Activated T-cell treated with anti-CD3 and anti-CD28 coated beads for 24 hours (primary cell): Measurements from ENCODE around the gene THUMPD2.

Source experiments
- DNase-seq: peaks from one replicate; pipeline ENCODE4 v3.0.0-alpha.2; 2020; ENCODE audit warnings: low read depth

The THUMPD2 gene

DNA sequence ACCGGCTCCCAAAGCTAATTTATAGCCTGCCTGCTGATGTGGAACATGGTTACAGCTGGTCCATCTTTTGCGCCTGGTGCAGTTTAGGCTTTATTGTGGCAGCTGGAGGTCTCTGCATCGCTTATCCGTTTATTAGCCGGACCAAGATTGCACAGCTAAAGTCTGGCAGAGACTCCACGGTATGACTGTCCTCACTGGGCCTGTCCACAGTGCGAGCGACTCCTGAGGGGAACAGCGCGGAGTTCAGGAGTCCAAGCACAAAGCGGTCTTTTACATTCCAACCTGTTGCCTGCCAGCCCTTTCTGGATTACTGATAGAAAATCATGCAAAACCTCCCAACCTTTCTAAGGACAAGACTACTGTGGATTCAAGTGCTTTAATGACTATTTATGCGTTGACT, 62.0 kb downstream of the THUMPD2 start:
- DNase-seq: no peak

DNA sequence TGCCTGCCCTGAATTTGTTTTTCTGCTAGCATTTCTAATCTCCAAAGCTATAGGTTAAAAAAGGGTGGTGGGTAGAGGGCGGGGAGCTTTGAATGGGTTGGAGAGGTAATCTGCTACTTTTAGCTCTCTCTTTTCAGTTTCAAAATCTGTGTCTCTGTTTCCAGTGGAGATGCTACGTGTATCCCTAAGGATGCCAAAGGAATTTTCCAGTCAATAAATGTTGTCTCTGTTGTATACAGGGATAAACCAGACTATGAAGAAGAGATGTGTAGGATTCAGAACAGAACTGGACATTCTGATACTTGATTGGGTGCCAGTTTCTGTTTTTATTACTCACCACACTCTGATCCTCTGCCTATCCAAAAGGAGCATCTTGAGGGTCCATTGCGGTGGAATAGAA, 63.2 kb downstream of the THUMPD2 start:
- no peak for DNase-seq

DNA sequence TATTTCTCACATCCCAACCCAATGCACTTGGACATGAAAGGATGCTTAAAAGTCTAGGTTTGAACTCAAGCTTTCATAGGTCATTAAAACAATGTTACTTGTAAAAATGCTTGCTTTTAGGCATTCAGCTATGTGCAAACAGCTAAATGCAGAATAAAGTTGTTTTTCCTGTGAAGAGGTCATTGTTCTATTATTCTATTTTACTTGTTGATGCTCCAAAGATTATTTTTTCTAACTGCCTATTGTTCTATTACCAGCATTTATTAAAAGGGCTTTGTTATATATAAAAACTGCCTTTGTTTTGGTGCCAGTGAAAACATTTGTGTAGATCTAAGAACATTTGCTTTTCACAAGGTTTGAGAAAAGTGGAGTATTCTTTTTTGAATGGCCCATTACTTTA, 64.0 kb downstream of the THUMPD2 start:
- no peak for DNase-seq

DNA sequence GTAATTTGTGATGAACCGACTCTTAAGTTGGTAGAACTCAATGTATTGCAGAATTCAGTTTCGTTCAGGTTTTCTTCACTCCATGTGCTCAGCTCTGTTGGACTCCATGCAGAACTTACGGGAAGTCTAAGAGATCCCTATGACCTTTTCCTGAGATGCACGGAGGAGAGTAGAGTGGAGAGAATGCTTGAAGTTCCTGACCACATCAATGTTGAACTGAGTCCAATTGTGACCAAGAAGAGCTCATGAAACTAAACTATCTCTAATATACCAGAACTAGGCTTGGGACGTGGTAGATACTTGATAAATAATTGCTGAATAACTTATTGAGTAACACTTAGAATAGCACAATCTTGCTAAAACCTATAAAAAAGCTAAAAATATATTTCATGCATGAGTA, 66.1 kb downstream of the THUMPD2 start:
- no peak for DNase-seq

DNA sequence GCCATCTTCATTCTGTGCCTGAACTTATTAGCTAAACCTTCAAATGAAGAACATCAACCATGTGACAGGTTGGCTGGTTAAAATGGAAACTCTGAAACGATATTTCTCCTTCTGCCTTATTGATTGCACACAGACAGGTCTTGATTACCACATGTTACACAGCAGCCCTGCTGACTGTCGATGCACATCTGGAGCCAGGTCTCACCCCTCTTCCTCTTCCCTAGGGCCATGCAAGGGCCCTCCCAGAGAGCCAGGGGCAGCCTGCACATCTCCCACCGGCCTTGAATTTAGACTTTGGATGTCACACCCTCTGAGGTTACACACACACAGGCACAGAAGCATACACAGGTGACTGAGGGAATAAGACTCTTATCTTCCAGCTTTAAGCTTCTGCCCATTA, 68.3 kb downstream of the THUMPD2 start:
- no peak for DNase-seq

DNA sequence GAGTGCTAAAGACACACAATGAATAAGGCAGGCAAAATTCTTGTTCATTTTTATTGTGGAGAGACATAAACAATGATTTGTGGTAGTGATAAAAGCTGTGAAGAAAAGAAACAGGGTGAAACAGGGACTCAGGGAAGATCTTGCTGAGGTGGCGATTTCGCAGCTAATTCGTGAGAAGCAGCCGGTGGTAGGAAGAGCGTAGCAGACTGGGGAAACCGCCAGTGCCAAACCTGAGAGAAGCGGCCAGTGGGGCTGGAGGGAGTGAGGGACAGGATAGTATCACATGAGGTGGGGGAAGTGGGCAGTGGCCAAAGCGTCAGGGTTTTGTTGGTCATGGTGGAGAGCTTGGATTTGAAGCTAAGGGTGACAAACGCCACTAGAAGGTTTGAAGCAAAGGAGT, 71.1 kb downstream of the THUMPD2 start:
- no peak for DNase-seq

DNA sequence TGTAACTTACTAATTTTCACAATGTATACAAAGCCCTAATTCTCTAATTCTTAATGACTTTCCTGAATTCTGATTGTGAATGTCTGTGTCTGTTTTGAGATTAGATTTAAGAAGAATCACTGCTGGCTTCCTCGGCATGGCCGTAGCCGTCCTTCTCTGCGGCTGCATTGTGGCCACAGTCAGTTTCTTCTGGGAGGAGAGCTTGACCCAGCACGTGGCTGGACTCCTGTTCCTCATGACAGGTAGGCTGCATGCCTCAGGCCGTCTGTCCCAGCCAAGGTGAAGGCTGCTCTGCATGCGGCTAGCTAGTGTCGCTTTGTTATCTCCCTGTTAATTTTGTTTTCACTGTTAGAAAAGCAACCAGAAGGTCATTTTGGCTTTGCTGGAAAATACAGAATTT, 72.1 kb downstream of the THUMPD2 start:
- DNase-seq: no peak

DNA sequence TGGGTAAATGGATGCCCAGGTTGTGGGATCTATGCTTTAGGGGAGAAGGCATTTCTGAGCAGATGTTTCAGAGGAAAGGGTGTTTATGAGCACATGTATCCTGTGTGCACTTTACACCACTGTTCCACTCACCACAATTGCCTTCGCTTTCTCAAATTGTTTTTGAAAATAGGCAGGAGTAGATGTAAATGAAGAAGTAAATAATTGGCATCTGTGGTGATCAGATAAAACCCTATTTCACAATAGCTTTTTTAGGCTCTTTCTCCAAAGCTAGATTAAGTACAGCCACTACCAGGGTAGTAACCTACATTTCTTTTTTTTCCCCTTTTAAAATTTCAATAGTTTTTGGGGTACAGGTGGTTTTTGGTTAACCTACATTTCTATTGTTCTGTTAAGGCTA, 72.7 kb downstream of the THUMPD2 start:
- no peak for DNase-seq

DNA sequence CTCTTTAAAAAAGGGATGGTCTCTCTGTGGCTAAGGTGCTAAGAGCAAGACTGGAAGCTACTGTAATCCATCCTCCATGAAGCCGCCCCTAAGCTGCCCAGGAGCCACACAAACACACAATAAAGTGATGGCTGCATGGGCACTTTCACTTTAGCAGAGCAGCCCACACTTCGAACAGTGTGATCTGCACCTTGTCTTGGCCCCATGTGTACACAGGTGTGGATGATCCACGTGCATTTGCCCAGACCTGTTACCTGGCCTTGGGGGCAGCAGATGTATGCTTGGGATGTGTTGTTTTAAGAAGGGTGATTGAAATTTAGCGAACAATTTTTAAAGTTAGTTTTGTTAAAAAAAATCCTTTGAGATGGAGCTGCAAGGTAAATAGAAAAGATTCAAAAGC, 73.4 kb downstream of the THUMPD2 start:
- DNase-seq: no peak

DNA sequence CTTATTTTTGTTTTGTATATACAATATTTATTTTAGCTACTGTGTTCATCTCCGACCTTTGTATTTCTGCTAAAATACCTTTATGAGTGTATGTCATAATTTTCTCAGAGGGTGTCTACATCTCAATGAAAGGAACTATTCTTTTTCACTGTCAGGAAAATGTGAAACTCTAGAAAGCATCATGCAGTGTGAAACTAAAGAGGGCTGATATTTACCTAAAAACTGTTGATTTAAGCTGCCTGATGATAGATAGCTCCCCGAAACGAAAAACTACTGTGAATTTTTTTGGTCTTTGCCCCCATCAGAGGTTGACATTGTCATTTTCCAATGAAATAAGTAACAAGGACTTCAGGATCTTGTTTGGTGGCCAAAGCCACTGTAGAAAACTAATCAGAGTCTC, 74.5 kb downstream of the THUMPD2 start:
- no peak for DNase-seq

DNA sequence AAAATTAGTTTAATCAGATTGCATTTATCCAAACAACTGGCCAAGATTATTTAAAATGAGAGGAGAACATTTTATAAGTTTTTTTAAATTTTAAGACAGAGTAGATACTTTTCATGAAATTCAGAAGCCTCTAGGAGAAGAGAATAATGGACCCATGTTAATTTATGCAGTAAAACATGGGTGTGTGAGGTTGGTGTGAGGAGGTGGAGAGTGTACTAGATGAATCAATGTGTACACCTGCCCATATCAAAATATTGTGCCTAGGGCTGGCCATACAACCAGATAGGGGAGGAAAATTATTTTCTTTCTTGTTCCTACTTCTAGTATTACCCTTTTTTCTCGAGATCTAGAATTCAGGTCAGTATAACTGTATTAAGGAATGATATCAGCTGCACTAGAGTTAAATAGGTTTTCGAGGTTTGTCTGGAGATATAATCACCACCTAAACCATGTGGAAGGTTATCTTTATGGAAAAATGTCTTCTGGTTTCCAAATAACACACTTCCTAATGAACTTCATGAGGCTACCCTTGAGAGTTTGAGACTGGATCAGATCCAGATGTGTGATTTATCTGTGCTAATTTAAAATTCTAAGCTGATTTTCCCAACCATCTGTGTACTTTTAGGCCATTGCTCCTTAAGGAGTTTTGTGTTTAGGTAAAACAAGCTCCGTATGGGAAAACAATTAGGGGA, 75.7 kb downstream of the THUMPD2 start:
- no peak for DNase-seq

DNA sequence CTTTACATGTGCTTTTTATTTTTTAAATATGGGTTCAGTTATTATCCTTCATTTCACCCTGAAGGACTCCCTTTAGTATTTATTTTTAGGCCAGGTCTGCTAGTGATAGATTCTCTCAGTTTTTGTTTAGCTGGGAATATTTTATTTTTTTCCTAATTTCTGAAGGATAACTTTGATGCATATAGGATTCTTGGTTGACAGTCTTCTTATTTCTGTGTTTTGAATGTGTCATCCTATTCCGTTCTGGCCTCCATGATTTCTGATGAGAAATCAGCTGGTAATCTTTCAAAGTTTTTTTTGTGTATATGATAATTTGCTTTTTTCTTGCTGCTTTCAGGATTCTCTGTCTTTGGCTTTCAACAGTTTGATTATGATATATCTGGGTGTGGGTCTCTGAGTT, 77.9 kb downstream of the THUMPD2 start:
- DNase-seq: no peak

DNA sequence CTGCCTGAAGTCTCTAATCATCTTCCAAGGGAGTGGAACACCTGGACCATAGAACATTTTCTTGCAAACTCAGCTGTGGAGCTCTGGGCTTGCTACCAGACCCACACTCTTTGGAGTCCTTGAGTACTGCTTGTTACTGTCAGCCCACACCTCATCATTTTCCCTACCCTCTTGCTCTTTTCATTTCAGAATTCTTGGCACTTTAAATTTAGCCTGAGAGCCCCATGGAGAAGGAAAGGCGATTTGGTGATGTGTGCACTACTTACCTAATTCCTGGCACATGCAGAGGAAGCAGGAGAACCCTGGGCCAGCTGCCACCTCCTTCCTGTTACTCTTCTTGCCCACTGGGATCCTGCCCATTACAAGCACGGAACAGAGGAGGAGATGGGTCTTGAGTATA, 81.6 kb downstream of the THUMPD2 start:
- no peak for DNase-seq

DNA sequence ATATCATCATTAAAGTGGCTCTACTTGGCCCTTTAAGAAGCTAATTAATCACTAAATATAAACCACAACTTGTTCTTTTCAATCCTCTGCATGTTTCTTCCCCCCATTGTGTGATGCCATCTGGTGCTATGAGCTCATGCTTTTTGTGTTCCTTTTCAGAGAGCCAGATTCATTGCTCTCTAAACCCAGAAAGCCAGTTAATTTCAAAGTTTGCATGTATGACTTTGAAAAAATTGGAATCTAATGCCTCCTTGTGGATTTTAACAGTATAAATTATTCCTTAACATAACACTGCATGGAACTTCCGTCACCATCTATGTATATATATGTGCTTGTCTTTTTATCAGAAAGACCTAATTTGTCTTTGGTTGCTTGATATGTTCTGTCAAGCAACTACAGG, 82.2 kb downstream of the THUMPD2 start:
- DNase-seq: no peak

DNA sequence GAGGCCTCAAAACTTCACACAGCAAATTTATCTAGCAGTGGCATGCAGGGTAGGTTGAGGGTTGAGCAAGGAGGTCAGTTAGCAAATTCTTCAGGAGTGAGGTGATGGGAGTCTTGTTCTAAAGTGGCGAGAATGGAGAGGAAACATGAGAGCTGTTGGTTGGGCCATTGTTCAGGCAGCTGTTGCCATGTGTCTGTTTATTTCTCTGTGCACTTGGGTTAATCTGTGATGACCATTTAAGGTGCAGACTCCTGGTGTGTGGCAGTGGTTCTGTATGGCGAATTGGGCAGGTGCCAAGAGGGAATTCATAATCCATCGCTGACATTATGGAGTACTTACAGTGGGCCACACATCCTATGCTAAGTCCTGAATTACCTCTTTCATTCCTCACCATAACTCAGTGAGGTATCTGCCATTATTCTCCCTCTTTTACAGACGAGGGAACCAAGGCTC, 82.9 kb downstream of the THUMPD2 start:
- DNase-seq: no peak

DNA sequence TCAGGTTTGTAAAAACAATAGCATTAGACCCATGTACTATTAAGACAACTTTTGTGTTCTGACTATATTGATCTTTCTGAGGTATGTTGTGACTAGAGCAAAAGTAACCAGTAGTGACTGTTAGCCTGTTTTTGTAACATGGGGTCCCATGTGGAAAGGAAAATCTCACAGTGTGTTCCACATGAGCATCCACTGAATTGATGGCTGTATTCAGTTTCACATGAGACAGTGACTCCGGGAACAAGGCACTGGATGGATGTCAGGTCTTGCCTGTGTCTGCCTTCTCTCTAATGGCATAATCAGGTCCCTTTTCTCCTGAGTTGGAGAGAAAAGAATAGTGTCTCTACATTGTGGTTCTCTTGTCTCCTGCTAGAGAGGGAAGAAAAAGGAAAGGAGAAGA, 85.8 kb downstream of the THUMPD2 start:
- no peak for DNase-seq

DNA sequence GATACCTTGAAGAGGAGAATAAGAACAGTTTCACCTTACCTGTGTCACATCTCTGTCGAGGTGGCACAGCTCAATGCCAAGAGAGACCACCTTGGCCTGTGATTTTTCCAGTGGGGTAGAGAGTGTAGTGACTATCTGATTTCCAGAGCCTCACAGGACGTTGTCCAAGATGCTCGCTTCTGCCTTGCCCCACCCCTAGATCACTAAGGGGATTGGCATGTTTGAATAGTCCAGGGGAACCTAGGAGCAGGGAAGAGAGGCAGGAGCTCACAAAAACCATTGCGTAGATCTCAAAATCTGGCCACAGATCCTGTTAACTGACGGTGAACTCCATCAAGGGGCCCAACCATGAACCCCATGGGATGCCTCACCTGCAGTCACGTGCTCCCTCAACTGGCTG, 89.2 kb downstream of the THUMPD2 start:
- no peak for DNase-seq

DNA sequence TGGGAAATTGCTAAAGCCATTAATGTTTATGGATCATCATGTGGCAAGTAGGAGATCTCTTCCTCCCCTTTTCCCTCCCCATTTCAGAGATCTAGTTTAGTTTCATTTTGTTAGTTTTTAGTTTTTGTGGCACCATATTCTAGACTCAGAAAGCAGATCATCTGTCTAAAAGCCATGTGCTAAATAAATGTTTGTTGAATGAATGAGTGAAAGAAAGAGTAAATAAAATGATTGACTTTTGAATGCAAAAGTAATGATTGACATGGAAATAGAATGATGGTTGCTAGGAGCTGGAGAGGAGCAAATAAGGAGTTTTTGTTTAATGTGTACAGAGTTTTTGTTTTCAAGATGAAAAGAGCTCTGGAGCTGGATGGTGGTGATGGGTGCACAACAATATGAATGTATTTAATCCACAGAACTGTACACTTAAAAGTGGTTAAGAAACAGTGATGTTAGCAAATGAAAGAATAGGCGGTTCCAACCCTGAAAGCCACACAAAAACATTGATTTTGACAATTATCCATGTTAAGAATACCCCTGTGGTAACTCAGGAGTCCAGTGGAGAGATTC, 89.7 kb downstream of the THUMPD2 start:
- DNase-seq: no peak

DNA sequence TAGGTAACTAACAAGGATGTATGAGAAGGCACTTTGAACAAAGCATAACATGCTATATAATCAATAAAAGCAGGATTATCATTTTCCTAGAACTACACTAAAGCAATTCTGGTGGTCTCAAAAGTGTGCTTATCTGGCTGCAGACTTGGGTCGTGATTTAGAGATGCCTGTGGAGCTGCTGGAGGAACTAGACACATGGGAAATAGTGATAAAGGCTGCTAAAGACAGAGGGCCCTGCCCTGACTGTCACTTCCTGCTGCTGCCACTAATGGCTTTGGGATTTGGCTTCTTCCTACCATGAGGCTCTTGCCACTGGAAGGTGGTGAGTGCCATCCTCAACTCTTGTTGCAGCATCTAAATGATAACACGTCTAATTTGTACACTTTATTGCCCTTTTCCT, 90.9 kb downstream of the THUMPD2 start:
- no peak for DNase-seq

DNA sequence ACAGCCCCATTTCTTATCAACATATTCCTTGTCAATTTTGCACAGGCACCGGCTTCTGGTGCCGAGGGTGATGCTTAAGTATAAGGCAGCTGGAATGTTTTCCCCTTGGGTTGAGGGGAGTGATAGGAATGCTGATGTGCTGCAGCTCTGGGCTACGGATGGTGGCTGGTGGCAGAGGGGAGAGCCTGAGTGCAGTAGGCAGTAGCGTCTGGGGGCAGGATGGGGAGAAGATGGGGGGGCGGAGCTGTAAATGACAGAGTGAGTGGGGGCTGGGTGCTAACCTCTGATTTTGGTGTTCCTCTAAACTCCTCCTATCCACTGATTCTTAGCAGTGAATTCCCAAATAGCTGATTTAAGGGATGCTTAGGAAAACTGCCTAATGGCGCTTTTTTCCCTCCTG, 92.6 kb downstream of the THUMPD2 start:
- DNase-seq: no peak
